AG09319 (cell line): ENCODE data around the gene KCNK7.

Source experiments
- DNase-seq: peaks from one replicate; pipeline ENCODE4 v3.0.0-alpha.2; 2010; ENCODE audit warnings: low read depth; ENCODE audit errors: extremely low read depth
- TF ChIP-seq, protein P1 (sequence below): IDR thresholded peaks from 2 replicates; pipeline ENCODE4 v1.5.1; 2011; ENCODE audit warnings: low read depth, mild to moderate bottlenecking, inconsistent platforms, low read length, moderate library complexity

KCNK7 gene

DNA sequence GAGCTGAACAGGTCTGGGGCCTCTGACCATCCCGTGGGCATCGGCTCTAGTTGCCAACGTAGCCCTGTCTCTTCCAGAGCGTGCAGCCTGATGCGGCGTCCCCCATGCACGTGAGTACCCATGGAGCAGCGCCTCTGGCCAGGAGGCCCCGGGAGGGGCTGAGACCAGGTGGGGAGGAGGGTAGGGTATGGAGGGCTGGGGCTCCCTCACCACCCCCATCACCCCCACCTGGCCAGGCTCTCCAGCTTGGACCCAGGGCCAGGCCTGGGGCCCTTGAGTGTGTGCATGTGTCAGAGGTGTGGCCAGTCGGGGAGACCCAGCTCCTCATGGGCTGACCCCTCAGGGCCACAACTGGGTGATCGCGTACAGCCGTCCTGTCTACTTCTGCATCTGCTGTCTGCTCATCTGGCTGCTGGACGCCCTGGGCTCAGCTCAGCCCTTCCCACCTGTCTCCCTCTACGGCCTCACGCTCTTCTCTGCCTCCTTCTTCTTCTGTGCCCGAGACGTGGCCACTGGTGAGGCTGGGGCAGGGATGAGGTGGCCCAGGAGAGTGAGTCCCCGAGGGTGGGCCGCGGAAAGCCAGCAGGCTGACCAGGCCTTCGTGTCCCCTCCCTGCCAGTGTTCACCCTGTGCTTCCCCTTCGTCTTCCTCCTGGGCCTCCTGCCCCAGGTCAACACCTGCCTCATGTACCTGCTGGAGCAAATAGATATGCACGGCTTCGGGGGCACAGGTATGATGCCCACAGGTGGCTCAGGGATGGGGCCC is 28.4 kb upstream of the KCNK7 start:
- TF ChIP-seq, protein P1, sequence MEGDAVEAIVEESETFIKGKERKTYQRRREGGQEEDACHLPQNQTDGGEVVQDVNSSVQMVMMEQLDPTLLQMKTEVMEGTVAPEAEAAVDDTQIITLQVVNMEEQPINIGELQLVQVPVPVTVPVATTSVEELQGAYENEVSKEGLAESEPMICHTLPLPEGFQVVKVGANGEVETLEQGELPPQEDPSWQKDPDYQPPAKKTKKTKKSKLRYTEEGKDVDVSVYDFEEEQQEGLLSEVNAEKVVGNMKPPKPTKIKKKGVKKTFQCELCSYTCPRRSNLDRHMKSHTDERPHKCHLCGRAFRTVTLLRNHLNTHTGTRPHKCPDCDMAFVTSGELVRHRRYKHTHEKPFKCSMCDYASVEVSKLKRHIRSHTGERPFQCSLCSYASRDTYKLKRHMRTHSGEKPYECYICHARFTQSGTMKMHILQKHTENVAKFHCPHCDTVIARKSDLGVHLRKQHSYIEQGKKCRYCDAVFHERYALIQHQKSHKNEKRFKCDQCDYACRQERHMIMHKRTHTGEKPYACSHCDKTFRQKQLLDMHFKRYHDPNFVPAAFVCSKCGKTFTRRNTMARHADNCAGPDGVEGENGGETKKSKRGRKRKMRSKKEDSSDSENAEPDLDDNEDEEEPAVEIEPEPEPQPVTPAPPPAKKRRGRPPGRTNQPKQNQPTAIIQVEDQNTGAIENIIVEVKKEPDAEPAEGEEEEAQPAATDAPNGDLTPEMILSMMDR, result no peak
- DNase-seq, result no peak

DNA sequence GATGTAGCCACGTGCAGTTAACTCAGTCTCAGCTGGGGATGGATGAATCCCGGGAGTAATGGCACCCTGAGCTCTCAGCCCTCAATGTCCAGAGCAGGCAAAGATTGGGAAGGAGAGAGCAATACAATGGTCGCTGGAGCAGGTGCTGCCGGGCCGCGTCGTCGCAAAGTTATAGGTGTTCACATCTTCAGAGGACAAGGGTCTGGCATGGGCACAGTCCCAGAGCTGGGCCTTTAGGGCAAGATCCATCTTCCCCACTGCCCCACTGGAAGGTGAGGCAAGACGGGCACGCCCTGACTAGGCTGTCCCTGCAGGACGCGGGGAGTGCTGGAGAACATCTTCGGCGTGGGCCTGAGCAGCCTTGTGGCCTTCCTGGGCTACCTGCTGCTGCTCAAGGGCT is 27.6 kb upstream of the KCNK7 start:
- TF ChIP-seq, protein P1, result no peak
- no peak for DNase-seq

DNA sequence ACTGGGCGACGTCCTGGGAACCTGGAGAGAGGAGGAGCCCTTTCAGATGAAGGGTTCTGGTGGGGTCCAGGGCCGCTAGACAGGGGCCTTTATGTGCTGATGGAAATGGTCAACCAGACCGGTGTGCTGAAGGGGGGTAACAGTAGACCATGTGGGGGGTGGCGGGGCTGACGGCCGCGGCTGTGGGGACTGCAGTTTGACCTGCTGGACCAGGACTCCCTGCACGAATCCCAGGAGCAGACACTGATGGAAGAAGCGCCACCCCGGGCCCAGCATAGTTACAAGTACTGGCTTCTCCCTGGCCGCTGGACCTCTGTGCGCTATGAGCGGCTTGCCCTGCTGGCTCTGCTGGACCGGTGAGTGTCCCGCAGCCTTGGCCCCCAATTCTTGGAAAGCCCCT is 26.4 kb upstream of the KCNK7 start:
- TF ChIP-seq, protein P1, result no peak

DNA sequence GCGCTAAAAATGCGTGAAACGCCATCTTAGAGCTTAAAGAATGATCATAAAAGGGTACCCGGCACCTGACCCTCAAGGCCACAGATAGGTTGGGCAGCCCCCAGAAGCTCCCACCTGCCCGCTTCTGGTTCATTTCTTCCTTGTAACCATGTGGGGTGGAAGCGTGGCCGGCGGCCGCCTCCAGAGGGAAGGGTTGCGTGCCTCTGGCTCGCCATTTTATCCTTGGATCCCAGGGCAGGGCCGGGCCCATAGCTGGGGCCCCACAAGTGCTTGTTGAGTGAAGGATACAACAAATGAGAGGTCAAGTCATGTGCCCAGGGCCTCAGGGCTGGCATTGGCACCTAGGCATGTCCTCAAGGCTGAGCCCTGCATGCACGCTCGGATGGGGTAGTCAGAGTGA is 25.9 kb upstream of the KCNK7 start:
- DNase-seq, result no peak
- TF ChIP-seq, protein P1, result no peak

More for the DNA sequence above, 26.4 kb upstream of the KCNK7 start:
- DNase-seq, result no peak

DNA sequence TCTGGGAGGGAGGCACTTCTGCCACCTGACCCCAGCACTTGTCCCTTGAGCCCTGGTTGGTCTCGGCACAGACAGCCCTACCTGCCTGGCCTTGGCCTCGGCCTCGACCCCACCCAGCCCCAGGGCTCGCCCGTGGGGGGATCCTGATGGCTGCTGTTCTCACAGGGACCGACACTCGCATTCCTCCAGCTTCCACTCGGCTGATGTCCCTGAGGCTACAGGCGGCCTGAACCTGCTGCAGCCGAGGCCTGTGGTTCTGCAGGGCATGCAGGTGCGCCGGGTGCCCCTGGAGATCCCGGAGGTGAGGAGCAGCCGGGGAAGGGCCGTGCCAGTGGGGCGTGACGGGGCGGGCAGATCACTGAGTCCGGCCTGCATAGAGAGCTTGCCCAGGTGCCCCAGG is 25.1 kb upstream of the KCNK7 start:
- TF ChIP-seq, protein P1, result no peak
- no peak for DNase-seq

DNA sequence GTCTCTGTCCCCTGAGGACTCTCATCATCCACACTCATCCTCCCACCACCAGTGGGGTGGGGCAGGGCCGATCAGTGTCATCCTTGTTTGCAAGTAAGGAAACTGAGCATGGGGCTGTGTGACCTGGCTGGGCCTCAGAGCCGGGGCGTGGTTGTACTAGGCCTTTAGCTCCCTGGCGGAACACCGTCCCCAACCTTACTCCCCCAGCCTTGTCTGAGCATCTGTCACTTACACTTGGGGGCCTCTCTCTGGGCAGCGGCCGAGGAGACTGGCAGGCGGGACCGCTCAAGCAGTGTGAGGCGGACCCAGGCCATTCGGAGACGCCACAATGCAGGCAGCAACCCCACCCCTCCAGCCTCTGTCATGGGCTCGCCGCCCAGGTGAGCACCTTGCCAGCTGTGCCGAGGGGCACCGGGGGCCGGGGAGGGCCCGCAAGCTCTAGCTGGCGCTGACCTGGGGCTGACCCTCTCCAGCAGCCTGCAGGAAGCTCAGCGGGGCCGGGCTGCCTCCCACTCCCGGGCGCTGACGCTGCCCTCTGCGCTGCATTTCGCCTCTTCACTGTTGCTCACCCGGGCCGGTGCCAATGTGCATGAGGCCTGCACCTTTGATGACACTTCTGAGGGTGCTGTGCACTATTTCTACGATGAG is 23.8 kb upstream of the KCNK7 start:
- TF ChIP-seq, protein P1, result no peak
- DNase-seq, result no peak

DNA sequence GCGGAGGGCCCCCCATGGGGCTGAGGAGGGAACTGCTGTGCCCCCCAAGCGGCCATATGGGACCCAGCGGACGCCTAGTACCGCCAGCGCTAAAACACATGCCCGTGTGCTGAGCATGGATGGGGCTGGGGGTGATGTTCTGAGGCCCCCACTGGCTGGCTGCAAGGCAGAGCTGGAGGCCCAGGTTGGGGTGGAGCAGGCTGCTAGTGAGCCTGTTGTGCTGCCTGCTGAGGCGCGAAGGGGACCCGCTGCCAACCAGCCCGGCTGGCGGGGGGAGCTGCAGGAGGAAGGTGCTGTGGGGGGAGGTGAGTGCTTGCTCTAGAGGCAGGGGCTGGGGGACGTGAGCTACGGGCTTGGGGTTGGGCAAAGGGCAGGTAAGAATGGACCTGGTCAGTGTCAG is 23.2 kb upstream of the KCNK7 start:
- no peak for DNase-seq
- TF ChIP-seq, protein P1, result no peak
